ENCODE data around the gene MYBPC1. TPM values are rescaled to one million over a fixed set of nuclear protein-coding genes. Genes with fewer than 3 reads are reported as not detected.

The MYBPC1 gene
- total RNA-seq, 1 donor from 2014 or later: 7.3 TPM

DNA sequence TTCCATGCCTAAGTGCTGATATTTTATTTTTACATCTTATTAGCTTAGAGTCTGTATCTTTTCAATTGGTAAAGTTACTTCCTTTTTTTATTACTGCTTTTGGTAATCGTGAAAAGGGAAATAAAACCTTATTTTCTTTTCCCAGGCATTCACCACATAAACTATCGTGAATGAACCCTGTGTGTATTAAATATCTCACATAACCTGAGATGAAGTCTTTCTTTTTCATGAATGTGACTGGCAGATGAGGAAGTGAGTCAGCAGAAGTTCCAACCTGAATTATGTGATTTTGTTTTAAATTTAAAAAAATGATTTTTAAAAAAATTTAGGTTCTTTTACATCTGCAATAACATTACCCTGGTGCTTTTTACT lies 26.0 kb downstream of the MYBPC1 start:
- Histone ChIP-seq H3K4me1 (peaks cover 6% of the 10 kb centered on the region), H3K27me3 (ENCODE audit: low read depth) (peaks cover 4% of the 10 kb centered on the region), H3K4me3 (no peak overlapping the region), H3K36me3 (no peaks in the 10 kb centered on the region), H3K27ac (replicated peaks) (no peak overlapping the region), H3K9me3 (replicated peaks) (no peaks in the 10 kb centered on the region)
- no peak for DNase-seq
- TF ChIP-seq, protein P1, sequence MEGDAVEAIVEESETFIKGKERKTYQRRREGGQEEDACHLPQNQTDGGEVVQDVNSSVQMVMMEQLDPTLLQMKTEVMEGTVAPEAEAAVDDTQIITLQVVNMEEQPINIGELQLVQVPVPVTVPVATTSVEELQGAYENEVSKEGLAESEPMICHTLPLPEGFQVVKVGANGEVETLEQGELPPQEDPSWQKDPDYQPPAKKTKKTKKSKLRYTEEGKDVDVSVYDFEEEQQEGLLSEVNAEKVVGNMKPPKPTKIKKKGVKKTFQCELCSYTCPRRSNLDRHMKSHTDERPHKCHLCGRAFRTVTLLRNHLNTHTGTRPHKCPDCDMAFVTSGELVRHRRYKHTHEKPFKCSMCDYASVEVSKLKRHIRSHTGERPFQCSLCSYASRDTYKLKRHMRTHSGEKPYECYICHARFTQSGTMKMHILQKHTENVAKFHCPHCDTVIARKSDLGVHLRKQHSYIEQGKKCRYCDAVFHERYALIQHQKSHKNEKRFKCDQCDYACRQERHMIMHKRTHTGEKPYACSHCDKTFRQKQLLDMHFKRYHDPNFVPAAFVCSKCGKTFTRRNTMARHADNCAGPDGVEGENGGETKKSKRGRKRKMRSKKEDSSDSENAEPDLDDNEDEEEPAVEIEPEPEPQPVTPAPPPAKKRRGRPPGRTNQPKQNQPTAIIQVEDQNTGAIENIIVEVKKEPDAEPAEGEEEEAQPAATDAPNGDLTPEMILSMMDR (IDR thresholded peaks at IDR 0.05; ENCODE audit: borderline replicate concordance): no peak
- intact Hi-C loops (cut with micrococcal nuclease): no loop called here

DNA sequence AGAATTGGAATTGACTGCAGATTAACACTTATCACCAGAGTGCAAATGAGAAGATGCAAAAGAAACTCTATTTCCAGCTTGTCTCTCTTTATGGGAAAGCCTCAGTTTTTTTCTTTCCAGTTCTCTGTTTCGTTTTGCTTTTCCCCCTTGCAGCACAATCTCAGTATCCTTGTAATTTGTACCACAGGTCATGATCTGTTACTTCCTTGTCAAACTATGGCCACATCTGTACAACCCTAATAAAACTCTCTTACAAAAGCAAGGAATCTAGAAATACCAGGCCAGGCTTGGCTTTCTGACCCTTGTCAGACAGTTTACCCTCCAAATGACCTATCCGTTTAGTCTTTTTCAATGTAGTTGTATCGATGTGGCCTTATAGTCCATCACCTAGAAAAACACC lies 33.9 kb downstream of the MYBPC1 start:
- H3K36me3 ChIP-seq: no peaks in the 10 kb centered on the region
- peaks cover 12% of the 10 kb centered on the region for H3K27me3 ChIP-seq (ENCODE audit: low read depth)
- intact Hi-C loops (cut with micrococcal nuclease): no loop called here
- no peaks in the 10 kb centered on the region for H3K4me1 ChIP-seq
- no peaks in the 10 kb centered on the region for H3K9me3 ChIP-seq (replicated peaks)
- no peak overlapping the region for H3K27ac ChIP-seq (replicated peaks)
- no peak overlapping the region for H3K4me3 ChIP-seq
- TF ChIP-seq, protein P1 (IDR thresholded peaks at IDR 0.05; ENCODE audit: borderline replicate concordance): no peak
- DNase-seq: no peak

DNA sequence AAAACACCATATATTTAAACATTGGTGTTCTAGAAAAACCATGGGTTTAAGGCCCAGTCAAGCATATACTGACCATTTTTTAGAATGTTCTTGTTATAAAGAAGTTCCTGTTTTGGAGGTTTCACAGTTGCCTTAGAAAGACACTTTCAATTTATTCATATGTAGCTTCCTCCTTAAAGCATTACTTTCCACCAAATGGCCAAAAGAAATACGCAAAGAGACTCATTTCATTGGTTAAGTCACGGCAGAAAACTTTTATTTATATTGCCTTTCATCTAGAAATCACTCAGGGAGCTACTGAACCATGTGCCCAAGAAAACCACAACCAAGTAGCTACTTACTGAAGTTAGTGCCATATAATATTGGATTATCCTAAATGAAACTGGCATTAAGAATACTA lies 40.0 kb downstream of the MYBPC1 start:
- TF ChIP-seq, protein P1 (IDR thresholded peaks at IDR 0.05; ENCODE audit: borderline replicate concordance): no peak
- Histone ChIP-seq H3K4me1 (no peaks in the 10 kb centered on the region), H3K36me3 (no peaks in the 10 kb centered on the region), H3K9me3 (replicated peaks) (no peaks in the 10 kb centered on the region), H3K4me3 (no peak overlapping the region), H3K27me3 (ENCODE audit: low read depth) (peaks cover 2% of the 10 kb centered on the region), H3K27ac (replicated peaks) (no peak overlapping the region)
- intact Hi-C loops (cut with micrococcal nuclease): no loop called here
- DNase-seq: no peak

- Histone ChIP-seq H3K9me3 (replicated peaks) (no peaks in the 10 kb centered on the region), H3K27ac (replicated peaks) (no peak overlapping the region), H3K4me1 (peaks cover 5% of the 10 kb centered on the region), H3K4me3 (no peak overlapping the region), H3K27me3 (ENCODE audit: low read depth) (peaks cover 33% of the 10 kb centered on the region), H3K36me3 (no peaks in the 10 kb centered on the region)
- intact Hi-C loops (cut with micrococcal nuclease): no loop called here
- DNase-seq: no peak
- TF ChIP-seq, protein P1 (IDR thresholded peaks at IDR 0.05; ENCODE audit: borderline replicate concordance): no peak
Observed at GRCh38 chr12:101637936-101638335, 43.2 kb downstream of the MYBPC1 start.

DNA sequence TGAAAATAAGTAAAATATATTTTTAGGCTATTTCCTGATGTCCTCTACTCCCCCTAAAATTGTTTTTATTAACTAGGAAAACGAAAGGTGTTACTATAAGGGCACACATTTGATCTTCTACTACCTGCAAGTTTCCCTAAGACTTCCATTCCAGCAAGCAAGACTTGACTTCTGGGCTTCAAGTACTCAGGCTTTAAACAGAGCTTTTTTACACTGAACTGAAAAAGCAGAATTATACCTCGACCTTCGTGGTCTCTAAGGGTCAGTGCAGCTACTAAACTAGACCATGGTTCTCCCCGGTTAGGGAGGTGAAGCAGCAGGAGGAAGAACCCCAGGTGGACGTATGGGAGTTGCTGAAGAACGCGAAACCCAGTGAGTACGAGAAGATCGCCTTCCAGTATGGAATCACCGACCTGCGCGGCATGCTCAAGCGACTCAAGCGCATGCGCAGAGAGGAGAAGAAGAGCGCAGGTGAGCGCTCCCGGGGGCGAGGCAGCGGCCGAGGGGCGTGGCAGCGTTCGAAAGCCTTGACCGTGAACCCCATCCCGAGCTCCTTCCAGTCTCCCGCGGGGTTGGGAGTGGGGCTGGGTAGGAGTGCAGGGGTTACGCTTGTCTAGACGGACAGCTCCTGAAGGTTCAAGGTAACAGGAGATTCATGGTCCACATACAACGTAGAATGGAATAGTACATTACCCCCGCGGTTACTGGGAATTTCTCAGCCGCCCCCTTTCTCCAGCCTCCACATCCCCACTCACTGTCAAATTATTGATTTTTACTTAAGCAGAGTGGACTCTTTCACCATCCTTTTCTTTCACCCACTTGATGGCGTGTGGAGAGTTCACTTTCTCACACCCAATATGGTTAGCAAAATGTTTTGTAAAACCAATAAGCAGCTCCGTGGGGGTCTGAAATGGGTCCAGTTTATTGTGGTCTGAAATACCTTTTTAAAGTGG lies 47.6 kb downstream of the MYBPC1 start:
- Histone ChIP-seq H3K4me3 (peak overlapping the region; percentile 52), H3K36me3 (no peaks in the 10 kb centered on the region), H3K27me3 (ENCODE audit: low read depth) (peaks cover 40% of the 10 kb centered on the region), H3K9me3 (replicated peaks) (no peaks in the 10 kb centered on the region), H3K27ac (replicated peaks) (no peak overlapping the region), H3K4me1 (peaks cover 5% of the 10 kb centered on the region)
- TF ChIP-seq, protein P1 (IDR thresholded peaks at IDR 0.05; ENCODE audit: borderline replicate concordance): no peak
- intact Hi-C loops (cut with micrococcal nuclease): no loop called here
- no peak for DNase-seq

All from left ventricle myocardium inferior (tissue), 1 donor.